ENCODE data around the gene SYT9. TPM values are rescaled to one million over a fixed set of nuclear protein-coding genes. Genes with fewer than 3 reads are reported as not detected.

The SYT9 gene
- total RNA-seq, 1 donor from 2014 or later, result 0.18 TPM

DNA sequence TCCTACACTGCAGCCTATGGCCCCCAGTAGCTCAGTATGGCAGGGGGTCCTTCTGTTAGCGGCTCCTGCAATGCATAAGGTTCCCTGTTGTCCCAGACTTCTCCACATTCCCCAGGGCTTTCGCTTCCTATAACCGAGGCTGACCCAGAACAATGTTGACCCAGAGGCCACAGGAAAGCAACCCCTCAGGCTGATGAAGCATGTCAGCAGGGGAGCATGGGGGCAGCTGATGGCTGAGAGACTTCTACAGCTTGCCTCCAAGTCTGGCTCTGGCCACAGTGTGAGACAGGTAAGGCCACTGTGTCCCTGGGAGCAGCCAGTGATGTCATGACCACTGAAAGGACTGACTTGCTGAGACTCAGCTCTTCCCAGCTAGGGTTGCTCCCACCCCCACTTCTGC, 249.5 kb downstream of the SYT9 start:
- Histone ChIP-seq H3K36me3 (no peaks in the 10 kb centered on the region), H3K4me1 (no peaks in the 10 kb centered on the region), H3K9me3 (no peaks in the 10 kb centered on the region), H3K27ac (no peak overlapping the region), H3K27me3 (ENCODE audit: low read depth) (no peaks in the 10 kb centered on the region), H3K4me3 (no peak overlapping the region)
- TF ChIP-seq, protein P1, sequence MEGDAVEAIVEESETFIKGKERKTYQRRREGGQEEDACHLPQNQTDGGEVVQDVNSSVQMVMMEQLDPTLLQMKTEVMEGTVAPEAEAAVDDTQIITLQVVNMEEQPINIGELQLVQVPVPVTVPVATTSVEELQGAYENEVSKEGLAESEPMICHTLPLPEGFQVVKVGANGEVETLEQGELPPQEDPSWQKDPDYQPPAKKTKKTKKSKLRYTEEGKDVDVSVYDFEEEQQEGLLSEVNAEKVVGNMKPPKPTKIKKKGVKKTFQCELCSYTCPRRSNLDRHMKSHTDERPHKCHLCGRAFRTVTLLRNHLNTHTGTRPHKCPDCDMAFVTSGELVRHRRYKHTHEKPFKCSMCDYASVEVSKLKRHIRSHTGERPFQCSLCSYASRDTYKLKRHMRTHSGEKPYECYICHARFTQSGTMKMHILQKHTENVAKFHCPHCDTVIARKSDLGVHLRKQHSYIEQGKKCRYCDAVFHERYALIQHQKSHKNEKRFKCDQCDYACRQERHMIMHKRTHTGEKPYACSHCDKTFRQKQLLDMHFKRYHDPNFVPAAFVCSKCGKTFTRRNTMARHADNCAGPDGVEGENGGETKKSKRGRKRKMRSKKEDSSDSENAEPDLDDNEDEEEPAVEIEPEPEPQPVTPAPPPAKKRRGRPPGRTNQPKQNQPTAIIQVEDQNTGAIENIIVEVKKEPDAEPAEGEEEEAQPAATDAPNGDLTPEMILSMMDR (IDR thresholded peaks at IDR 0.05), result no peak
- DNase-seq, result no peak
- intact Hi-C loops (cut with DNase I), result no loop called here
- ATAC-seq, result peak in 1 of 2 donors; percentile 40

DNA sequence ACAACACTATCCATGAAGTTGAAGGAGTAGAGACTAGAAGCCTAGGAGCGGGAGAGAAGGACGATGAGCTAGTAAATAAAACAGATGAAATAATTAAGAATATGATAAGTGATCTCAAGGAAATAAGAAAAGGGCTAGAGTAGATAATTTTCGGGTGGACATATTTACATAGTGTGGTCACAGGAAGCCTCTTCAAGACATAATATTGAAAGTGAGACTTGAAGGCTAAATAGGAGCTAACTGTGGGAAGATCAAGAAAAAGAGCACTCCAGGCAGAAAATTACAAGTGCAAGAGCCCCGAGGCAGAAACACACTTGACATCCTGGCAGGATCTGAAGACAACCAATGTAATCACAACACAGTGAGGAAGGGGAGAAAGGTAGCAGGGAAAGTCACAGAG, 250.2 kb downstream of the SYT9 start:
- Histone ChIP-seq H3K4me1 (no peaks in the 10 kb centered on the region), H3K36me3 (no peaks in the 10 kb centered on the region), H3K27me3 (ENCODE audit: low read depth) (no peaks in the 10 kb centered on the region), H3K4me3 (no peak overlapping the region), H3K9me3 (no peaks in the 10 kb centered on the region), H3K27ac (no peak overlapping the region)
- no peak for DNase-seq
- no peak for ATAC-seq
- TF ChIP-seq, protein P1 (IDR thresholded peaks at IDR 0.05), result no peak
- intact Hi-C loops (cut with DNase I), result no loop called here

DNA sequence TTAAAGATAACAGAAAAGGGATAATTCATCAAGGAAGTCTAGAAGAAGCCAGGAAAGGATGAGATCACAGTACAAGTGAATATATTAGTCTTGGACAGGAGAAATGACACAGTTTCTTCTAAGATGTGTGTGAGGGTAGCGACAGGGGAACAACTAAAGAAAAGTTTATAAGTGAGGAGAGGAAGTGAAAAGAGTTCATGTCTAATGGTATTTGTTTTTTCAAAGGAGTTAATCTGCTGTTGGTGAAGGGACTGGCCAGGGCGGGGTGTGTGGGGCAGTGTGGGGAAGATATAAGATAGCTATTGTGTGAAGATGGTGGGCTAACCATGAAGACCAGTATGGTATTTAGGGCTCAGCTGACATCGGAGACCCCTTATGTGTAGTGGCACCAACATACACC, 254.5 kb downstream of the SYT9 start:
- Histone ChIP-seq H3K4me1 (peaks cover 4% of the 10 kb centered on the region), H3K36me3 (no peaks in the 10 kb centered on the region), H3K27me3 (ENCODE audit: low read depth) (no peaks in the 10 kb centered on the region), H3K9me3 (no peaks in the 10 kb centered on the region), H3K4me3 (no peak overlapping the region), H3K27ac (no peak overlapping the region)
- no peak for DNase-seq
- no peak for ATAC-seq
- intact Hi-C loops (cut with DNase I), result no loop called here
- TF ChIP-seq, protein P1 (IDR thresholded peaks at IDR 0.05), result no peak

DNA sequence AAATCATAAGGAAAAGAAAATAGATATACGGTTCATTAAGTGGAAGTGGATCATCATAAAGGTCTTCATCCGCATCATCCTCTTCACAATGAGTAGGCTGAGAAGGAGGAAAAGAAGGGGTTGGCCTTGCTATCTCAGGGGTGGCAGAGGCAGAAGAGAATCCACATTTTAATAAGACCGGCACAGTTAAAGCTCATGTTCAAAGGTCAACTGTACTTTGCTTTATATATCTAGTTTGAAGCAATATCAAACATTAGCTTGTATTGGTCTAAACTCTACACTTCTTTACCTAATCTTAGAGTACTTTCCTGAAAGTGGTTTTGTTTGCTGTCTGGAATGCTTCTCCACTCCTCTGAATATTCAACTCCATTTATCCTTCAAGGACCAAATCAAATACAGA, 256.4 kb downstream of the SYT9 start:
- H3K36me3 ChIP-seq, result no peaks in the 10 kb centered on the region
- TF ChIP-seq, protein P1 (IDR thresholded peaks at IDR 0.05), result no peak
- intact Hi-C loops (cut with DNase I), result no loop called here
- H3K9me3 ChIP-seq, result no peaks in the 10 kb centered on the region
- DNase-seq (no peak), ATAC-seq (no peak)
- no peak overlapping the region for H3K27ac ChIP-seq
- H3K27me3 ChIP-seq (ENCODE audit: low read depth), result no peaks in the 10 kb centered on the region
- H3K4me1 ChIP-seq, result peaks cover 23% of the 10 kb centered on the region
- H3K4me3 ChIP-seq, result no peak overlapping the region

DNA sequence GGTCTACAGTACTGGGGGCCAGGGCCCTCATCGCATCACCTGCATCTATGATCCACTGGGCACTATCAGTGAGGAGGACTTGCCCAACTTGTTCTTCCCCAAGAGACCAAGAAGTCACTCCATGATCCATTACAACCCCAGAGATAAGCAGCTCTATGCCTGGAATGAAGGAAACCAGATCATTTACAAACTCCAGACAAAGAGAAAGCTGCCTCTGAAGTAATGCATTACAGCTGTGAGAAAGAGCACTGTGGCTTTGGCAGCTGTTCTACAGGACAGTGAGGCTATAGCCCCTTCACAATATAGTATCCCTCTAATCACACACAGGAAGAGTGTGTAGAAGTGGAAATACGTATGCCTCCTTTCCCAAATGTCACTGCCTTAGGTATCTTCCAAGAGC, 258.3 kb downstream of the SYT9 start:
- peaks cover 24% of the 10 kb centered on the region for H3K4me1 ChIP-seq
- intact Hi-C loops (cut with DNase I), result no loop called here
- no peak overlapping the region for H3K4me3 ChIP-seq

More for the DNA sequence above, 258.3 kb downstream of the SYT9 start:
- DNase-seq (no peak), ATAC-seq (no peak)
- H3K27ac ChIP-seq, result no peak overlapping the region
- H3K36me3 ChIP-seq, result no peaks in the 10 kb centered on the region
- no peaks in the 10 kb centered on the region for H3K27me3 ChIP-seq (ENCODE audit: low read depth)
- TF ChIP-seq, protein P1 (IDR thresholded peaks at IDR 0.05), result no peak
- no peaks in the 10 kb centered on the region for H3K9me3 ChIP-seq

Measured in lower lobe of right lung (tissue), 2 donors.